ENCODE measurements around the gene BPHL.

- TF ChIP-seq, protein P1, sequence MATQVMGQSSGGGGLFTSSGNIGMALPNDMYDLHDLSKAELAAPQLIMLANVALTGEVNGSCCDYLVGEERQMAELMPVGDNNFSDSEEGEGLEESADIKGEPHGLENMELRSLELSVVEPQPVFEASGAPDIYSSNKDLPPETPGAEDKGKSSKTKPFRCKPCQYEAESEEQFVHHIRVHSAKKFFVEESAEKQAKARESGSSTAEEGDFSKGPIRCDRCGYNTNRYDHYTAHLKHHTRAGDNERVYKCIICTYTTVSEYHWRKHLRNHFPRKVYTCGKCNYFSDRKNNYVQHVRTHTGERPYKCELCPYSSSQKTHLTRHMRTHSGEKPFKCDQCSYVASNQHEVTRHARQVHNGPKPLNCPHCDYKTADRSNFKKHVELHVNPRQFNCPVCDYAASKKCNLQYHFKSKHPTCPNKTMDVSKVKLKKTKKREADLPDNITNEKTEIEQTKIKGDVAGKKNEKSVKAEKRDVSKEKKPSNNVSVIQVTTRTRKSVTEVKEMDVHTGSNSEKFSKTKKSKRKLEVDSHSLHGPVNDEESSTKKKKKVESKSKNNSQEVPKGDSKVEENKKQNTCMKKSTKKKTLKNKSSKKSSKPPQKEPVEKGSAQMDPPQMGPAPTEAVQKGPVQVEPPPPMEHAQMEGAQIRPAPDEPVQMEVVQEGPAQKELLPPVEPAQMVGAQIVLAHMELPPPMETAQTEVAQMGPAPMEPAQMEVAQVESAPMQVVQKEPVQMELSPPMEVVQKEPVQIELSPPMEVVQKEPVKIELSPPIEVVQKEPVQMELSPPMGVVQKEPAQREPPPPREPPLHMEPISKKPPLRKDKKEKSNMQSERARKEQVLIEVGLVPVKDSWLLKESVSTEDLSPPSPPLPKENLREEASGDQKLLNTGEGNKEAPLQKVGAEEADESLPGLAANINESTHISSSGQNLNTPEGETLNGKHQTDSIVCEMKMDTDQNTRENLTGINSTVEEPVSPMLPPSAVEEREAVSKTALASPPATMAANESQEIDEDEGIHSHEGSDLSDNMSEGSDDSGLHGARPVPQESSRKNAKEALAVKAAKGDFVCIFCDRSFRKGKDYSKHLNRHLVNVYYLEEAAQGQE (IDR thresholded peaks at IDR 0.05; ENCODE audit: unreplicated experiment), result no peak
- no peak for TF ChIP-seq CTCF (conservative IDR thresholded peaks at IDR 0.05; ENCODE audit: low read depth in 2 of 2)
- TF ChIP-seq, protein P2, sequence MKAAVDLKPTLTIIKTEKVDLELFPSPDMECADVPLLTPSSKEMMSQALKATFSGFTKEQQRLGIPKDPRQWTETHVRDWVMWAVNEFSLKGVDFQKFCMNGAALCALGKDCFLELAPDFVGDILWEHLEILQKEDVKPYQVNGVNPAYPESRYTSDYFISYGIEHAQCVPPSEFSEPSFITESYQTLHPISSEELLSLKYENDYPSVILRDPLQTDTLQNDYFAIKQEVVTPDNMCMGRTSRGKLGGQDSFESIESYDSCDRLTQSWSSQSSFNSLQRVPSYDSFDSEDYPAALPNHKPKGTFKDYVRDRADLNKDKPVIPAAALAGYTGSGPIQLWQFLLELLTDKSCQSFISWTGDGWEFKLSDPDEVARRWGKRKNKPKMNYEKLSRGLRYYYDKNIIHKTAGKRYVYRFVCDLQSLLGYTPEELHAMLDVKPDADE (IDR thresholded peaks at IDR 0.05), result no peak
These were observed 46.9 kb upstream of the BPHL start for GRCh38 chr6:3071568-3071967.
